HG02981 (cell line): ENCODE data around the gene SMIM35.

ENCODE experiments used
- ATAC-seq: cut with Tn5 transposase; IDR thresholded peaks from one replicate; pipeline ENCODE4 v1.9.1; 2021; ENCODE audit warnings: mild to moderate bottlenecking, moderate library complexity; ENCODE audit not compliant: unreplicated experiment

Gene SMIM35

DNA sequence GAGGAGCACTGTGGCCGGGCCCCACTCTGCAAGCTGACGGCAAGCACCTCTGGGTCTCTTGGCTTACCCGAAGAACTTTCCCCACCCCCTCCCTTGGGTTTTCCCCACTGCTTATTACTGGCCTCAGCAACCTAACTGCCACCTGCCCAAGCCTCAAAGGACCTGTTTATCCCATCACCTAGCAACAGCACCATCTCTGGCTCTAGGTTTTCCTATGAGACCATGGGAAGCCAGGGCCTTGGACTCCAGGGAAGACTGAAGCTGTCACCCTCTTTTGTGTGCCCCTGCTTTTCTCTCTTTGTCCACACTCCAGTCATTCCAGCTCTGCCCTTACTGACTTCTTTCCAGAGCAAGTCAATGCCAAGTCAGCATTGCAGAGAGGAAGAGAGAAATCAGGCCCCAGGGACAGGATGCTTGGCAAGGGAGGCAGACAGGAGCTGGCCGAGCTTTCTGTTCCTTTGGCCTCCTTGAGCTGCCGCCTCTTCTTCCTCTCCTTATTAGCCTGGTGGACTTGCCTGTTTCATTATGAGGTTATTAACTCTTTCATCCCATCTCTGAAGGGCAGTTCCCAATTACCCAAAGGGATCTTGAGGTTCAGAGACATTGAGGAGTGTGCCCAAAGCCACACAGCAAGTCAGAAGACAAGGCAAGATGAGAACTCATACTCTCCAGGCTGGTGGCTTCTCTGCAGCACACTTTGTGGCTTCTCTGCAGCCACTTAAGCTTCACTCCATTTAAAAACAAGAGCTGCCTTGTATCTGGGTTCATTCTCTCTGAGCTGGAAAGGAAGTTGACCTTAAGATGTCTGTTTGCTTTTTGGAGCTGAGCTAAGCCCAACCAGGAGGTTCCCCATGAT is at the start of gene SMIM35:
SMIM35 (minus strand) TSS at position 51 of the 856 bp plus-strand sequence. CDS start 206 bp downstream, outside the sequence.
- no peak for ATAC-seq

DNA sequence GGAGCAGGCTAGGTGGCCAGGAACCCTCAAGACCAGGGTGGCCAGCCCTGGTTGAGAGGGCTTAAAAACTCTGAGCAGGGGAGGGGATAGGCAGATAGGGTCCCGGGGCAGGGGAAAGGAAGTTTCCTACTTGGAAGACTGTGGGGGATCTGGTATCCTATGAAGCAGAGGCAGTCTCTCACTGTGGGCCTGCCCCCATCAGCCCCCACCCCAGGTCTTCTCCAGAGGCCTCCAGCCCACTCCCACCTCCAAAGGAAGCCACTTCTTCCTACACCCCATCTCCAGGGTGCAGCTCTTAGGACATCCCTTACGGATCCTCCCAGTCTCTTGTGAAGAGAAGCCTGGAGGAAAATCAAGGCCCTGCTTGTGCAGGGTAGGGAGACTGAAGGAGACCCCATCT is 49.6 kb upstream of the SMIM35 start:
- no peak for ATAC-seq

DNA sequence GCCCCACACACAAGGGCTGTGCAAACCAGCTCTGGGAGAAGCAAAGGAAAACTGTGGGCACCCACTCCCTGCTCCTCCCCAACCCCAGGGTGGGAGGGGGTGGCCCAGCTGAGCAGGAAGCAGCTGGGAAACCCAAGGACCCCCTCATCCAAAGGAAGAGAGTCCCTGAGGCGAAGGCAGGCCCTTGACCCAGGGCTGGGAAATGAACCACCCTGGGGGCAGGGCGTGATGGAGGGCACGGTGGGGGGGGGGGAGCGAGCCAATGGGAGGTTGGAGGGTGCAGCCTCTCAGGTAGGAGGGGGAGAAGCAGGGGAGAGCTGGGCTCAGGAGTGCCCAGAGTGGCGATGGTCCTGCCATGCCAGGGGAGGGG is 49.0 kb upstream of the SMIM35 start:
- ATAC-seq = no peak

DNA sequence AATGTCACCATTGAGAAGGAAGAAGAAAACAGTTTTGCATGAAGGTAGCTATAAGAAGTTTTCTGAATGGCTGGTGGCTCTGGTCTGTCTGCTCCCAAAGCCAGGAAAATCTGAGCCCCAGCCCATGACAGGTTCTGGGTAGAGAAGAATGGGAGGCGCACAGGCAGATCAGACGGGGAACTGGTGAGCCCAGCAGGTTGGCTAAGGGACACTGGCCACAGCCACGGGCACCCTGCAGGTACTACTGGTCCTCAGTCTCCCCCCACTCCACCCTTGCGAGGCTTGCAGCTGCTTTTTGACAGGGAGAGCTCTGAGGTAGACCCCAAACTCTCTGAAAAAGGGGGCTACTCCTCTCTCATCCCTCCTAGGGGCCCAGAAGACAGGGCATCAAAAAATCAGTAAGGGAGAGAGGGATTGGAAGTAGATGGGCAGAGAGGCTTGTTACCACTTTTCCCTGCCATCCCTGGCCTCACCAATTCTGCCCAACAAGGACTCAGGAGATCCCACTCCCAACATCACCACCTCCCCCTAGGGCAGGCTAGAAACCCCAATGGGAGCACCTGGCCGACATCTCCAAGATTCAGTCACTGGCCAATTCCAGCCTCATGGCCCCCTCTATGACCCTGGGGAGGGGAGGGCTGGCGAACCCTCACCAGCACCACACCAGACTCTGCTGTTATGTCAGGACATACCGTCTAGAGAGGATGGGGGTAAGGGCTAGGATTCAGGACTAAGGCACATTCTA is 48.5 kb upstream of the SMIM35 start:
- no peak for ATAC-seq

DNA sequence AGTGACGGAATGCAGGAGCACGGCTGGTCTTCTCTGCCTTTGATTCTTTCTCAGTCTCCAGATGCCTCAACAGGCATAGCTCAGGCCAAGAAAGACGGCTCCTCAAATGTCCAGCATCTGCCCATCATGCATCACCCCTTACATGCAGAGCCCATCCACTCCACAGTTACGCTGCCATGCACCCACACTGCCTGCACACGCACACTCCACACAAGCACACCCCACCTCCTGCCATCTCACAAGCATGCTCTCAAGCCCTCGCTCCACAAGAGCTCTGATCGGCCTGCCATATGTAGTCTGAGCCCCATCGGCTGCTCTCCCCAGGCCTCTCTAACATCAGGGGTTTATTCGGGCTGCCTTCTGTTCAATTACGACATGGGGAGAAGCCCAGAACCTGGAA is 47.1 kb upstream of the SMIM35 start:
- no peak for ATAC-seq

DNA sequence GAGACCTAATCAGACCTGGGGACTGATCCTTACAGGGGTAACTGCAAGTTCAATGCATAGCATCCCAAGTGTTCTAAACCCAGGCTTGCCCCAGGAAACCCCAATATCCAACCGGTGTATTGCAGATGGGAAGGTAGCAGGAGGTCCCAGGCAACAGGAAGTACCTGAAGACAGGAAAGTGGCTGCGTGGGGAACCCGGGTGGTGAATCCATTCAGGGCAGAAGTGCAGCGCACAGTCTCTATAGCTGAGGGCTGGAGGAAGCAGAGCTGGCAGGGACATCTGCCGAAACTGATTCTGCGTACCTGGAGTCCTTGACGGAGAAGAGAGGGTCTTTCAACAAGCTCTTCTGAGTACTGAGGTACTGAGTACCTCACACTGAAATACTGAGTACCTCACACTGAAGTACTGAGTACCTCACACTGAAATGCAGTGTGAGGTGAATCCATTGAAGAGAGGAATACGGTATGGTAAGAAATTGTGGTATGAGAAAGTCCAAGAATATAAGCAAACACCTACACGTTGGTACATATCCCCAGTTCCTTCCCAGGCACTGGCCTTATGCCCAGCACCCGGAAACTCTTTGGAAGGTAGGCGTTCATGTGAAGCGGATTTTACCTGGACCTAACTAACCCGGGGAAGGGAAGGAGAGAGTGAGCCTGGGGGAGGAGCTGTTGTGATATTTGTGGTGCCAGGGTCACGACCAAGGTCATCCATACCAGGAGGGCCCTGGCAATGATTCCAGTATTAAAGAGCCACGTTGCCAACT is 45.8 kb upstream of the SMIM35 start:
- no peak for ATAC-seq

DNA sequence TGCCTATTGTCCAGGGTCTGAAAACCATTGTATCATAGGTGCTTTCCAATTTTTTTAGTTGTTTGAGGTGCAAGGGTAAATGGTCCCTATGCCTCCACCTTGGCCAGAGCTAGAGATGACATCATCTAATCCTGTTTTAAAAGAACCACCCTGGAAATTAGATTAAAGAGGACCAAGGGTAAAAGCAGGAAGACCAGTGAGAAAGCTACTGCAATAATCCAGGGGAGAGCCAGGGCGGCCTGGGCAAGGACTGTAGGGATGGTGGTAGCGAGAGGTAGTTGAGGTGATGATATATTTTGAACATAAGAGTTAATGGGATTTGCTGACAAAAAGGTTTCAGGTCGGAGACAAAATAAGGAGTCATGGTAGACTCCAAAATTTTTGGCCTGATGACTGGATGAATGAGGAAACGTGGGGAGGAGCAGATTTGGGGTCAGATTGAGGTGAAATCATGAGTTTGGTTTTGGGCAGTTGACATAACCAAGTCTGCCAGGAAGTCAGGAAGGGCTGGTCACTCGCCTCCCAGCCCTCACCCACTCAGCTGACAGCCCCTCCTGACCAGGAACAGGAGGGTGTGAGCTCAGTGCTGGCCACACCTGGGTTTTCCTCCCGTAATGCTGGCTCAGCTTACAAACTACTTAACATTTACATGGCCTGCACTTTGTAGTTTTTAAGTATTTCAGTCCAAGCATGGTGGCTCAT is 42.9 kb upstream of the SMIM35 start:
- no peak for ATAC-seq

DNA sequence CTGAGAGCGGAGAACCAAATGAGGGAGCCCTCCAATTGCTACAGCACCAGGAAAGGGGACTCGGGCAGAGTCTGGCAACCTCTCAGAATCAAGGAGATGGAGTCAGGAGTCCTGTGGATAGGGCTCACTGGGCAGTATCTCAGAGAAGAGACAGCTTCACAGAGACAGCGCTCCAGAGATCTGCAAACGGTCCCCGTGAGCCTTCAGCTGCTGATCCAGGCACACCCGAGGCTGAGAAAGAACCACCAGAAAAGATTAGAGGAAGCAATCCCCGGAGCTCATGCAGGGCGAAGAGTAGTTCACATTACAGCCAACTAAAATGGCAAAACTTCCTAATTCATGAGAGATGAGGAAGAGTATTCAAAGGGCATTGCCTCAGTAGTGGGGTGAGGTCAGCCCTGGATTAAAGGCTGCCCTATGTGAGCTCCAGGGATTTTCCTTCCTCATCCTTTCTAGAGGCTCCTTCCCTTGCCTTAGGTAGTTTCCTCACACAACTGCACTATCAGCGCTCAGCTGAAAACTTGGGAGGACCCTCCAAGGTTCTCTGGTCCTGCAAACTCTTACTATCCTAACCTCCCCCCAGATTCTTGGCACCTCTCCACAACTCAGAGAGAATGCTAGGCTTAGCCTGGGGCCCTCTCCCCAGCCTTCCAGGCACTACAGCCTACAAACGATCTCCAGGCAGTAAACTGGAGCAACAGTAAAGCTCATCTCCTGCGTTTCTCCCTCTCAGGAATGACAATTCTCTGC is 42.1 kb upstream of the SMIM35 start:
- no peak for ATAC-seq

DNA sequence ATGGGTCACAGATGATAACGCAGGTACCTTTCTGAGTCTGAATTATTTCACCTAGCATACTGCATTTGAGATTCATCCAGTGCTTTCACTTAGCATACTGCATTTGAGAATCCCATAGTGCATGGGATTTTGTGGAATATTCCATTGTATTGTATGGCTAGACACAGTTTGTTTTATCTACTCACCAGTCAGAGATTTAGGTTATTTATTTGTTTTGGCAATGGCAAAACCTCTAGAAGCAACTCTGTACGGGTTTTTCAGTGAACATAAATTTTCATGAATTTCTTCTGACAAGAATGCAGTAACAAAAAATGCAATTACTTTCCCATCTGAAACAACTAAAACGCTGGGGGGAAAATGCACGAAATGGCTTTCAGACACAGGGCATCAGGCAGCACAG is 41.5 kb upstream of the SMIM35 start:
- ATAC-seq = no peak

DNA sequence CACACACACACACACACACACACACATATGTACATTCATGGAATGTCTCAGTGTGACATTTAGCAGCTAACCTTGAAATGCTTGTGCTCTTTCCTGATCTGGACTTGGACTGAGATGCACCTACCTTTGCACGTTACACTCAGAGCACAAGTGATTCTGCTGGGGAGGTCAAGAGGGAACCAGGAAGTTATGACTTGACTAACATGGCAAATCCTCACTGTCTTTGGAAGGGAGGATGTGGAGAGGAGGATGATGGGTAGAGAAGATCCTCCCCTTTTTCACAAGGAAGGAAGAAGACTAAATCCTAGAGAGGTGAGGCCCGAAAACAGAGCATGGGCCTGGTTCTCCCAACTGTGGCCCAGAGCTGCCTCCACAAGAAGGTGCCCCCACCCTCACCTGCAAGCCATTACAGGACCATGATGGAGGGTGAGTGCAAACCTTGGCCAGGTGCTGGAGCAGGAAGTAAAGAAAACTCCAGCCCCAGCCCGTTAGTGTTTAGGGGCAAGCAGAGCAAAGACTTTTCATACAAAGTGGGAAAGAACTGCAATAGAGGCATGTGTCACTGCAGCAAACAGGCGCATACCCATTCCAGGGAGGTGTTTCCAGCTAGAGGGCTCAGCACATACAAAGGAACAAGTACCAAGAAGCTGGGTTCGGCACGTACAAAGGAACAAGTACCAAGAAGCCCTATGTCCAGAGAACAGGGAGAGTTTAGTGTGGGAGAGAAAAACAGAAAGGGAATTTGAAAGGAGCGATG is 39.5 kb upstream of the SMIM35 start:
- no peak for ATAC-seq

DNA sequence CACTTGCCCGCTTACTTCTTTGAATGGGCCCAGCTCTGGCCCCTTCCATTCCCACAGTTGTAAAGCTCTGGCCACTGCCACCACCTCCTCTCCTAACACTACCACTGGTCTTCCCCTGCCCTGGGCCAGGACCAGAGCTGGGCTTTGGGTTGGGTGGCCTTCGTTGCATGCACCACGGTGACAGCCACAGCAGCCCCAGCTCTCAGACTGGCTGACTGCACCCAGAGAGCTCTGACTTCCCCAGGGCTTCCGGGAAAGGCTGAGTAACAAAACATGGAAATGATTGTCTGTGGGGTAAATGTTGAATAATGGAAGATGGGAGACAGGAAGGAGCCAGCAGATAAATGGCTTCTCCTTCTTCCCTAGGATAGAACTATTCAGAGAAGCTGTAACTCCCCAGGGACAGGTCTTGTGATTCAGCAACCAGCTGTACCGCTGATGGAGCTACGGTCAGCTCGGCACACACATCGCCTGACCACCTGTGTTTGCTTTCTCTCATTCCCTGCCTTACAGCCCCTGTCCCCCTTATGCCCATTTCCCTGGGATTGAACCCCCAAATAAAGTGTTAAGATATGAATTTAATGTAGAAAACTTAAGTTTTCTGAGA is 38.3 kb upstream of the SMIM35 start:
- no peak for ATAC-seq

DNA sequence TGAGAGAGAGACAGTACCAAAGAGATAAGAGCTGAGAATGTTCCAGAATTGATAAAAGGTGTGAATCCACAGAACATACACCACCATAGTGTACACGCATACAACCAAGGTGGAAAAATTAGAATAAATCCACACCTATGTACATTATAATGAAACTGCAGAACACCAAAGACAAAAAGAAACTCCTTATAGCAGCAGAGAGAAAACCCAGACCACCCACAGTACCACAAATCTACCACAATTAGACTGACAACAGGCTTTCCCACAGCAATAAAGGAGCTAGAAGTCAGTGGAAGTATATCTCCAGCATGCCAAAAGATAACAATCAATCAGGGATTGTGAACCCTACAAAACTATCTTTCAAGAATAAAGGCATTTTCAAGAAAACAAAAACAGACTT is 34.0 kb upstream of the SMIM35 start:
- ATAC-seq = no peak

DNA sequence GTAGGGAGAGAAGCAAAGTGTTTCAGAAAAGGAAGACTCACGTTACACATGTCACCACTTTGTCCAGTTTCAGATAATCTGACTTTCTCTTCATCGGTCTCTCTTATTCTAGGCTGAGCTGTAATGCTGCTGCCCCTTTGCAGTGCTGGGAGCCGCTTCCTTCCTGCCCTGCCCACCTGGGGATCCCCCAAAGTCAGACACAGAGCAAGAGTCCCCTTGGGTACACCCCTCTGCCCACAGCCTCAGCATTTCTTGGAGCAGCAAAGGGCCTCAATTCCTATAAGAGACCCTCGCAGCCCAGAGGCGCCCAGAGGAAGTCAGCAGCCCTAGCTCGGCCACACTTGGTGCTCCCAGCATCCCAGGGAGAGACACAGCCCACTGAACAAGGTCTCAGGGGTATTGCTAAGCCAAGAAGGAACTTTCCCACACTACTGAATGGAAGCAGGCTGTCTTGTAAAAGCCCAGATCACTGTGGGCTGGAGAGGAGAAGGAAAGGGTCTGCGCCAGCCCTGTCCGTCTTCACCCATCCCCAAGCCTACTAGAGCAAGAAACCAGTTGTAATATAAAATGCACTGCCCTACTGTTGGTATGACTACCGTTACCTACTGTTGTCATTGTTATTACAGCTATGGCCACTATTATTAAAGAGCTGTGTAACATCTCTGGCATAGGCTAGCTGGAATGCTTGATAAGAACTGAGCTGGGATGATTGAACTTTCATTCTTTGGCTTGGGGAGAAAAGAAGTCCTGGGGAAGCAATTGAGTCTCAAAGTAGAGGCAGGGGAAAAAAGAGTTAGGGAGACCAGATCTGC is 31.2 kb upstream of the SMIM35 start:
- ATAC-seq = peak; percentile 56

DNA sequence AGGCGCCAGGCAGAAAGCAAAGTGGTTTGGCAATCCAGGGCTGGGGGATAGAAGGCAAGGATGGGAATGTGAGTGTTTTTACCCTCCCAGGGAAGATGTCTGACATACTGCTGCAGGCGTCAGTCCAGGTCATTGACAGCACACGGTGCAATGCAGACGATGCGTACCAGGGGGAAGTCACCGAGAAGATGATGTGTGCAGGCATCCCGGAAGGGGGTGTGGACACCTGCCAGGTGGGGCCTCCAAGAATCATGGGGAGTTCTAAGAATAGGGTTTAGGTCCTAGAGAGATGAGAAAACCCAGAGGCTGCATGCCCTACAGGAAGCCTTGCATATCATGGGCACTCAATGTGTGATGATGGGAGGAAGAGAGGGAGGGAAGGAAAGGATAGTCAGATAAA is 28.3 kb upstream of the SMIM35 start:
- ATAC-seq = no peak

DNA sequence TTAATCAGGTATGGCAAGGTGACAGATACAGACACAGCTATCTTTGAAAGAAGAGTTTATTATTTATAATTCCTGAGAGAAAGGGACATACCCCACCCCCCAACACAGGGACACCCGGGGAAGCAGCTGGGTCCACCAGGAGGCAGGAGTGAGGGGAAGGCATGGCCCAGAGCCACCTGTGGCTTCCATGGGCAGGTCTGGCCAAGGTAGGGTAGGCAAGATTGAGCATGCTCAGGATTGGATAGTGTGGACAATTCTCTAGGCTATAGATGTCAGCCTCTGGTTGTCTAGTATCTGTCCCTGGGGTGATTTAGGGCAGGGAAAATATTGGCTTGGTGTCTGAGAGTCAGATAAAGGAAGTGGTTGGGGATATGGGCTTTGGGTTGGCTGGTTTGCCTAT is 27.5 kb upstream of the SMIM35 start:
- no peak for ATAC-seq

DNA sequence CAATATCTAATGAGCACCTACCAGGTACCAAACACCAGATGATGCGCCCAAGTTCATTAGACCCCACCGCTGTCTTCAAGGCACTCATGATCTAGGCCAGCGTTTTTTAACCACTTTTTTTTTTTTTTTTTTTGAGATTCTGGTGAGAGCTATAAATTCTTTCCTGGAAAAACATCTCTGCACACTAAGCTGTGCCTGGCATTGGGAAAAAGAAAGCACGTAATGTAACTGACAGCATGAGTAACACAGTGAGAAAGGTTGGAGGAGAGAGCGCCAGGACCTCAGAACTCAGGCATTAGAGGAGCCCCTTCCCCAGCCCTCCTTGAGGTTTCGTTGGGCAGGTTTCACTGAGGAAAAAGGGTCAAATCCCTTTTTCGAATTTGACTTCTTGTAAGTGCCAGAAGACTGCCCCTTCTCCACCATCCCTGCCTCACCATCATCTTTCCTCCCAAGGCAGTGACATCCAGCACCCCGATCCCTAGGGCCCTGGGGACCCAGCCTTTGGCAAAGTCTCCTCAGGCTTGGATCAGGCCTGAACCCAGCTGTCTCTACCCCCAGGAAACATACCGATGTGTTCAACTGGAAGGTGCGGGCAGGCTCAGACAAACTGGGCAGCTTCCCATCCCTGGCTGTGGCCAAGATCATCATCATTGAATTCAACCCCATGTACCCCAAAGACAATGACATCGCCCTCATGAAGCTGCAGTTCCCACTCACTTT is 26.1 kb upstream of the SMIM35 start:
- ATAC-seq = no peak

DNA sequence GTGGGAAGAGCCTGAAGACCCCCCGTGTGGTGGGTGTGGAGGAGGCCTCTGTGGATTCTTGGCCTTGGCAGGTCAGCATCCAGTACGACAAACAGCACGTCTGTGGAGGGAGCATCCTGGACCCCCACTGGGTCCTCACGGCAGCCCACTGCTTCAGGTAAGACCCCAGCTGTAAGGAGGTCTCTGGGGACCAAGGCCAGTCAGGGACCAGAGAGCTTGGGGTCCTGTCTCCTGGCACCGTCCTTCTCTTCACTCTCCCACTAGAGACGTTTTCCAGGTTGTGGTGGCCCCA is 24.9 kb upstream of the SMIM35 start:
- no peak for ATAC-seq
